Measurements from ENCODE around the gene MGMT. TPM values are rescaled to one million over a fixed set of nuclear protein-coding genes. Genes with fewer than 3 reads are reported as not detected.

Gene MGMT
- total RNA-seq, 1 donor from 2014 or later = 19.4 TPM

- no peaks in the 10 kb centered on the region for H3K27me3 ChIP-seq
- H3K27ac ChIP-seq = no peak overlapping the region
- no peak for ATAC-seq
- DNase-seq = no peak
- intact Hi-C loops (cut with DNase I) = no loop called here
- H3K4me3 ChIP-seq = no peak overlapping the region
- TF ChIP-seq CTCF (IDR thresholded peaks at IDR 0.05) = no peak
- no peaks in the 10 kb centered on the region for H3K4me1 ChIP-seq
- no peaks in the 10 kb centered on the region for H3K9me3 ChIP-seq
- no peaks in the 10 kb centered on the region for H3K36me3 ChIP-seq
Observed at GRCh38 chr10:129525401-129525801, 58.4 kb downstream of the MGMT start.

- Histone ChIP-seq H3K9me3 (no peaks in the 10 kb centered on the region), H3K27me3 (no peaks in the 10 kb centered on the region), H3K4me3 (no peak overlapping the region), H3K27ac (no peak overlapping the region), H3K4me1 (peaks cover 10% of the 10 kb centered on the region), H3K36me3 (no peaks in the 10 kb centered on the region)
- no peak for DNase-seq
- intact Hi-C loops (cut with DNase I) = no loop called here
- no peak for TF ChIP-seq CTCF (IDR thresholded peaks at IDR 0.05)
- no peak for ATAC-seq
Observed at GRCh38 chr10:129526943-129527342, 59.9 kb downstream of the MGMT start.

GRCh38 chr10:129528376-129528978, 61.4 kb downstream of the MGMT start:
- DNase-seq (no peak), ATAC-seq (no peak)
- Histone ChIP-seq H3K27me3 (no peaks in the 10 kb centered on the region), H3K27ac (no peak overlapping the region), H3K4me1 (peaks cover 22% of the 10 kb centered on the region), H3K4me3 (no peak overlapping the region), H3K9me3 (no peaks in the 10 kb centered on the region), H3K36me3 (no peaks in the 10 kb centered on the region)
- intact Hi-C loops (cut with DNase I) = no loop called here
- TF ChIP-seq CTCF (IDR thresholded peaks at IDR 0.05) = no peak

DNA sequence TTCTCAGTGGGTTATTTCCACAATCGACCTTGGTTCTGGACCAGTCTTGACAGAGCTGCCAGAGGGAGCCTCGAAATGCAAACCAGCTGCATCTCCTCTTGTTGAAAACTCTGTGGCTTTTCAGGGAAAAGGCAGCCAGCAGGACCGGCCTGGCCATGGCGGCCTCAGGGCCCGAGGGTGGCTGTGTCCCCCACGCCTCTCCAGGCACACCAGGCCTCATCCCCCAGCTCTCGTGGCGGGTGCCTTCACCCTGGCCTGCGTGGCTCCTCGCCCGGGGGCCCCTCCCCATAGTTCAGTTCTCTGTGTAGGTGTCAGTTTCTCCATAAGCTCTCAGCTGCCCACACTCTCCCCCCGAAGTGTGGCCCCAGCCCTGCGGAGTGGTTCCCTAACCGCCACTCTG, 63.5 kb downstream of the MGMT start:
- no peaks in the 10 kb centered on the region for H3K9me3 ChIP-seq
- no peak for DNase-seq
- H3K36me3 ChIP-seq = no peaks in the 10 kb centered on the region
- no peak overlapping the region for H3K27ac ChIP-seq
- TF ChIP-seq CTCF (IDR thresholded peaks at IDR 0.05) = no peak
- no peak overlapping the region for H3K4me3 ChIP-seq
- ATAC-seq = no peak
- H3K4me1 ChIP-seq = peaks cover 22% of the 10 kb centered on the region
- no peaks in the 10 kb centered on the region for H3K27me3 ChIP-seq
- intact Hi-C loops (cut with DNase I) = no loop called here

DNA sequence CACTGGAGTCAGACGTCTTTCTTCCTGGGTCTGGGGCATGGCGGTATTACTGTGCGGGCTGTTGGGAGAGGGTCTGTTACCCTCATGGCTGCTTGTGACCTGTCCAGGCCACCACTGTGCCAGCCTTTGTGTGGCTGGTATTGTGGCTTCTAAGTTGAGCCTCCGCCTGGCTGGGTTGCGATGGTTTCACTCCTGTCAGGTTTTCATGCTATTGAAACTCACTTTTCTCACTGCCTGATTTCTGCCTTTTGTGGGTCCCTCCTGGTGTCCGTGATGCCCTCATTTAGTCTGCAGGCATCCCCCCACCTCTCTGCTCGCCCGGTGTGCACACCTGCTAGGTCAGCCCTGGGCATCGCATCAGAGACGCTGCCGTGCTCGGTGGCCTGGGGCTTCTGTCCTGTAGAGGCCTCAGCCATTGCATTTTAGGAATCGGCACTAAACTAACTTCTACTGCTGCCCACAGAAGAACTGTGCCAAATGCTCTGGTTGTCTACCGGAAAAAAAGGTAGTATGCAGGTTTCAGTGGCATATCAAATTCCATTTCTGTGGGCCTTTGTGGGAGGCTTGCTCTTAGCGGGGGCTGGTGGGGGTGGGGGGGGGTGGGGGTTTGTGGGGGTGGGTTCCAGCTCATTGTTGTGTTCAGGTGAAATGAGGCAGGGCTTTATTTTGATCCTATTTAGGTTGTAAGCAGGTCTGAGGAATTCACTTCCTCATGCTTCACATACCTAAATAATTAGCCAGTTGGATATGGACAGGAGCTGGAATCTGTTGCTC, 64.3 kb downstream of the MGMT start:
- DNase-seq (no peak), ATAC-seq (peak; percentile 37)
- Histone ChIP-seq H3K36me3 (peaks cover 3% of the 10 kb centered on the region), H3K4me1 (peaks cover 22% of the 10 kb centered on the region), H3K9me3 (no peaks in the 10 kb centered on the region), H3K4me3 (no peak overlapping the region), H3K27ac (no peak overlapping the region), H3K27me3 (no peaks in the 10 kb centered on the region)
- no peak for TF ChIP-seq CTCF (IDR thresholded peaks at IDR 0.05)
- intact Hi-C loops (cut with DNase I) = no loop called here
